Muscle layer of duodenum (tissue), 2 donors: ENCODE data around the gene BANF2.
"Not testable (repeated sequence)": the region's sequence is repeated elsewhere in the genome, so short reads cannot be mapped to it uniquely, and the experiment has no call there.

Source experiments
- H3K27ac ChIP-seq: one replicate; pipeline ENCODE4 v1.7.0; 2013; ENCODE audit warnings: mild to moderate bottlenecking, low read length
- H3K27me3 ChIP-seq: one replicate; pipeline ENCODE4 v1.7.0; 2013; ENCODE audit warnings: low read depth, mild to moderate bottlenecking, control low read depth, low read length
- H3K36me3 ChIP-seq, 2 donors: one replicate each; pipeline ENCODE4 v1.7.0; 2013; ENCODE audit warnings: low read length in 2 of 2, control low read depth in 1 of 2, mild to moderate bottlenecking in 1 of 2; ENCODE audit not compliant: insufficient read depth in 2 of 2, control insufficient read depth in 1 of 2
- H3K4me1 ChIP-seq, 2 donors: one replicate each; pipeline ENCODE4 v1.7.0; 2013; ENCODE audit warnings: low read length in 2 of 2, mild to moderate bottlenecking in 2 of 2, control low read depth in 1 of 2, moderate library complexity in 1 of 2; ENCODE audit not compliant: insufficient read depth in 2 of 2, control insufficient read depth in 1 of 2
- H3K4me3 ChIP-seq, 2 donors: one replicate each; pipeline ENCODE4 v1.7.0; 2013; ENCODE audit warnings: low read length in 2 of 2, low read depth in 1 of 2, mild to moderate bottlenecking in 1 of 2
- H3K9me3 ChIP-seq, 2 donors: one replicate each; pipeline ENCODE4 v1.7.0; 2013; ENCODE audit warnings: low read length in 2 of 2, control low read depth in 1 of 2, mild to moderate bottlenecking in 1 of 2; ENCODE audit not compliant: control insufficient read depth in 1 of 2
- donor health status: healthy.

BANF2 gene

DNA sequence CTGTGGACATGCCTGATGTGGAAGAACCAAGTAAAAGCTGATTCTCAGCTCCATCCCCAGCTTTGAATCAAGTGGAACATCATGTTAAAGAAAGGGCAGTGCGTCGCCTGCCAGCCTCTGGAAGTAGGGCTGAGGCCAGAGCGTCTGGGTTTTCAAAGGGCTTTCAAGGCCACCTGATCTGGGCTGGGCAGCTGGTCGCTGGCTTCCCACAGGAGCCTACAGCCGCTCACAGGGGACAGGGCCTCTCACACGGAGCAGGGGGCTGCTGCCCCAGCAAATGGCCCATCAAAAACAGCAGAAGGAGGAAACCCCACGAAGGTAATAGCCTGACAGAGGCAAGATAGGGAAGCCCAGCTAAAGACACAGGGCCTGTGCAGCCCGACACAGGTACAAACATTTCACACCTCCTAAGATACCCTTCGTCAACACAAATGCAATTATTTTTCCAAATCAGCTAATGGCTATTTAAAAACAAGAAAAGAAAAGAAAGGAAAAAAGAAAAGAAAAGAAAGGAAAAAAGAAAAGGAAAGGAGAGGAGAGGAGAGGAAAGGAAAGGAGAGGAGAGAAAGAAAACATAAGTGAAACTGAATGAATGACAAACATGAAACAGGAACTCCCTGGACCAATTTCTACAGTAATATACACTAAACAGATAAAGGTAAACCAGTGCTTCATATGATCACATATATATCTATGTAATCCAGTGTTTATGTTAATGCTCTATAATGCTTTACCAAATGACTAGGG lies 42.5 kb upstream of the BANF2 start:
- Histone ChIP-seq H3K36me3 (peaks cover 27 to 32% of the 10 kb centered on the region in 2 donors), H3K4me3 (no peak overlapping the region), H3K27ac (no peak overlapping the region), H3K4me1 (peaks cover 5 to 20% of the 10 kb centered on the region in 2 donors), H3K9me3 (peaks cover 0 to 4% of the 10 kb centered on the region in 2 donors), H3K27me3 (no peaks in the 10 kb centered on the region)

DNA sequence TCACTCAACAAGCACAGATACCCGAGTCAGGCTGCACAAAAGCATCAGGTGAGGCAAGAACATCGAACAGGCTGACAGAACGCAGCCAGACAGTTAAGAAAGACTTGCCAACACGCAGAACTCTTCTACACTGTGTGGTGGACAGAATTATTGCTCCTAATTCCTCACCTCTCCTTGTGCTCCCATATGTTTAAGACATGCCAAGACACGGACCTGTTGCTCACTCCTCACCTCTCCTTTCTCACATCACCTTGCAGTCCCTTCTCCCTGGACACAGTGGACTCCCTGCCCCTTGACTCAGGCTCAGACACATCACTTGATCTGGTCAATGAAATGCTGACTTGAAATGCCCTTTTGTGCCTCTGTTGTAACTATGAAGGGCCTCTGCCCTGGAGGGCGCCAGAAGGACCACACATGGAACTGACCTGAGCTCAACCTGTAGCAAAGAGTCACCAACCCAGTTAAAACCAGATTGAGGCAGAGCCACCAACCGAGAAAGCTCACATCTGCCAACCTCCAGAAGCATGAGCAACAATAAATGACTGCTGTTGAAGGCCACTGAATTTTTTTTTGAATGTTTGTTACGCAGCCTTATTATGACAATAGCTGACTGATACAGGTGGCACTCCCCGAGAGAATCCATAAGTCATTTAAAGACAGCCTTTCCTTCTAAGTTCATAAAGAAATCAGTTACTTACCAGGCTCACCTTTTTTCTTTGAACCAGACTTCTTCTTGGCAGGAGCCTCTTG lies 41.7 kb upstream of the BANF2 start:
- Histone ChIP-seq H3K9me3 (peaks cover 0 to 4% of the 10 kb centered on the region in 2 donors), H3K4me3 (peak overlapping the region in 1 of 2 donors; percentile 18), H3K27me3 (no peaks in the 10 kb centered on the region), H3K27ac (no peak overlapping the region), H3K4me1 (peaks cover 5 to 15% of the 10 kb centered on the region in 2 donors), H3K36me3 (peaks cover 27 to 32% of the 10 kb centered on the region in 2 donors)

DNA sequence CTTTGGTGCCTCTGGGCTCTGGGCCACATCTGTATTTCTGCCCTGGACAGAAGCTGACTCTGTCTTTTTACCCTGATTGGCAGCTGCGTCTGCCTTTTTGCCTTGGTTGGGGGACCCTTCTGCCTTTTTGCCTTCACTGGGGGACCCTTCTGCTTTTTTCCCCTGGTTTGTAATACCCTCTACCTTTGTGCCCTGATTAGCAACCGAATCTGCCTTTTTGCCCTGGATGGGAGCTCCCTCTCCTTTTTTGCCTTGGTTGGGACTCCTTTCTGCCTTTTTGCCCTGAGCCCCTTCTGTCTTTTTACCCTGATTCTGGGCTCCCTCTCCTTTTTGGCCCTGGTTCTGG lies 41.1 kb upstream of the BANF2 start:
- peaks cover 27 to 32% of the 10 kb centered on the region in 2 donors for H3K36me3 ChIP-seq
- peaks cover 5 to 19% of the 10 kb centered on the region in 2 donors for H3K4me1 ChIP-seq
- peaks cover 0 to 4% of the 10 kb centered on the region in 2 donors for H3K9me3 ChIP-seq
- peak overlapping the region in 1 of 2 donors; percentile 18 for H3K4me3 ChIP-seq
- no peaks in the 10 kb centered on the region for H3K27me3 ChIP-seq
- H3K27ac ChIP-seq = no peak overlapping the region

GRCh38 chr20:17659344-17659743 lies 40.4 kb upstream of the BANF2 start:
- not testable (repeated sequence) for H3K4me3 ChIP-seq, H3K27ac ChIP-seq, H3K9me3 ChIP-seq, H3K27me3 ChIP-seq
- peaks cover 5 to 22% of the 10 kb centered on the region in 2 donors for H3K4me1 ChIP-seq
- peaks cover 25 to 27% of the 10 kb centered on the region in 2 donors for H3K36me3 ChIP-seq

DNA sequence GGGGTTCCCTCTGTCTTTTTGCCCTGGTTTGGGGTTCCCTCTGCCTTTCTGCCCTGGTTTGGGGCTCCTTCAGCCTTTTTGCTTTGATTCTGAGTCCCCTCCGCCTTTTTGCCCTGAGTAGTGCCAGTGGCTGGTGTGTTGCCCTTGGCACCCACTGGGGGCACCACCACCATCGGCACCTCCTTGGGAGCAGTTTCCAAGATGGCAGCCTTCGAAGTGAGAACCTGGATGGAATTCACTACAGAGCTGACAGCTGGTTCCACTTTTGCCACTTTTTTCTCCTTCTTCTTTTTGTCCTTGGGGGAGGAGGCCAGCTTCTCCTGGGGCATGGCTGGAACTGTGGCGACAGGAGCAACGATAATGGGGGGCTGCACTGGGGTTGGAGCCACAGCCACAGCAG lies 40.0 kb upstream of the BANF2 start:
- no peaks in the 10 kb centered on the region for H3K27me3 ChIP-seq
- no peak overlapping the region for H3K4me3 ChIP-seq
- peaks cover 24 to 27% of the 10 kb centered on the region in 2 donors for H3K36me3 ChIP-seq
- H3K9me3 ChIP-seq = peaks cover 0 to 4% of the 10 kb centered on the region in 2 donors
- peaks cover 5 to 22% of the 10 kb centered on the region in 2 donors for H3K4me1 ChIP-seq
- H3K27ac ChIP-seq = no peak overlapping the region

DNA sequence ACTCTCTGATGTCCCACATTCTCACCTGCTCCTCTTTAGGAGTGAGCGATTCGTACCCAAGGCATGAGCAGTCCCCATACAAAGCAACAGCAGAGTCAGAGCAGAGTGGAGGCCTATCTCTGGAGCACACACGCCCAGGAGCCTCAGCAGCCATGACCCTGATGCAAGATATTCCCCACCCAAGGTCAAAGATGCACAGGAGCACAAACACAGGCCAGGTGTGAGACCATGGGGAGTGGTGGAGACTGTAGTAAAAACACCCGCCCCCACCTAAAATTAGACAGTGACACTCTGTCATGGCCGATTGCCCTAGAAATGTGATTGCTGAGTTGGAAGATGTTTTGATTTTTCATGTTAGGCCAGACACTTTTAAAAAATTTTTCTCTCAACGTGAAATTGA lies 39.1 kb upstream of the BANF2 start:
- H3K27me3 ChIP-seq = no peaks in the 10 kb centered on the region
- H3K4me1 ChIP-seq = peaks cover 5 to 17% of the 10 kb centered on the region in 2 donors

GRCh38 chr20:17661121-17661744 lies 38.5 kb upstream of the BANF2 start:
- Histone ChIP-seq H3K4me3 (no peak overlapping the region), H3K4me1 (peaks cover 5 to 18% of the 10 kb centered on the region in 2 donors), H3K27me3 (no peaks in the 10 kb centered on the region), H3K9me3 (peaks cover 0 to 4% of the 10 kb centered on the region in 2 donors), H3K27ac (no peak overlapping the region), H3K36me3 (peaks cover 19 to 27% of the 10 kb centered on the region in 2 donors)

More for the DNA sequence above, 39.1 kb upstream of the BANF2 start:
- H3K27ac ChIP-seq = no peak overlapping the region
- peaks cover 0 to 4% of the 10 kb centered on the region in 2 donors for H3K9me3 ChIP-seq
- H3K4me3 ChIP-seq = no peak overlapping the region
- H3K36me3 ChIP-seq = peaks cover 24 to 27% of the 10 kb centered on the region in 2 donors

GRCh38 chr20:17662333-17663039 lies 37.3 kb upstream of the BANF2 start:
- no peaks in the 10 kb centered on the region for H3K27me3 ChIP-seq
- no peak overlapping the region for H3K4me3 ChIP-seq
- H3K36me3 ChIP-seq = peaks cover 19 to 22% of the 10 kb centered on the region in 2 donors
- H3K4me1 ChIP-seq = peaks cover 5 to 22% of the 10 kb centered on the region in 2 donors
- H3K27ac ChIP-seq = peak overlapping the region; percentile 33
- H3K9me3 ChIP-seq = peaks cover 0 to 4% of the 10 kb centered on the region in 2 donors

DNA sequence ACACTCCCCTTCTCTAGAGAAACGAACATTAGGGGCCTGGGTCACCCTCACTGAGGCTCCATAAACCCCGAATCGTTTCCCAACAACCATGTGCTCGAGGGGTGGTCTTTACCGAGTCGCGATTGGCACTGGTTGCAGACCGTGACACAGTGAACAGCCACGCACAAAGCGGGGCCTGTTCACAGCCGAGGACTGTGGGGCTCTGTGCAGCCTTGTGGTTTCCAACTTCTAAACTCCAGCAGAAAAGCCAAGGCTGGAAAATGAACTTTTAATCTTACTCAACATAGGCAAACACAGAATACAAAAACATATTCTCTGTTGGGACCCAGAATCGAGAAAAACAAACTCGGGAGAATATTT lies 36.7 kb upstream of the BANF2 start:
- Histone ChIP-seq H3K27me3 (no peaks in the 10 kb centered on the region), H3K27ac (no peak overlapping the region), H3K4me1 (peaks cover 5 to 22% of the 10 kb centered on the region in 2 donors), H3K4me3 (no peak overlapping the region), H3K9me3 (peaks cover 0 to 4% of the 10 kb centered on the region in 2 donors), H3K36me3 (peaks cover 18% of the 10 kb centered on the region in 2 donors)

DNA sequence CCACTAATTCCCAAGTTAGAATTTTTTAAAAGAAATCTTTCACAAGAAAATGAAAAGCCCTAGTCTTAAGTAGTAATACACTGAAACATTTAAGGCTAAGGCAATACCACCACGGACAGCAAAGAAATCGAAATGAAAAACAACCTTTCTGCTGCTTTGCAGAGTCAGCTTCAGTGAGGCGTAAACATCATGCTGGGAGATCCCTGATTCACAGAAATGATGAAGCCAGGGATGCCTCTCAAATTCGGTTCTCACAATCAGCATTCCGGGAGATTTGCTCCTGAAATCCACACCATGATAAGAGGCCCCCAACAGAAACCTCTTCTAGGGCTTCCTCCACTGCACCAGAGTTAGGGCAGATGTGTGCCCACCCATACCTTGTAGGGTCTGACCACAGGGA lies 36.3 kb upstream of the BANF2 start:
- Histone ChIP-seq H3K27ac (no peak overlapping the region), H3K4me3 (no peak overlapping the region), H3K9me3 (peaks cover 0 to 3% of the 10 kb centered on the region in 2 donors), H3K27me3 (no peaks in the 10 kb centered on the region), H3K36me3 (peaks cover 14% of the 10 kb centered on the region in 2 donors), H3K4me1 (peaks cover 5 to 22% of the 10 kb centered on the region in 2 donors)
